Ovary (tissue), 3 donors: ENCODE results near the gene F2RL3.

Experiments
- EP300 ChIP-seq: sonication (generic); formaldehyde crosslinking; IDR thresholded peaks from one replicate; pipeline ENCODE4 v1.6.1; 2017; ENCODE audit warnings: antibody characterized with exemption
- TF ChIP-seq, protein P1 (sequence below), 3 donors: fragments of 450-650 bp in 2 of 3; fragments of 200-600 bp in 1 of 3; IDR thresholded peaks; one replicate each; pipeline versions ENCODE4 v1.5.1 to v1.8.0; 2016 to 2022; ENCODE audit warnings: antibody characterized with exemption in 3 of 3, mild to moderate bottlenecking in 1 of 3
- donor health status: DM: no; HTN: no; CAD: no.

DNA sequence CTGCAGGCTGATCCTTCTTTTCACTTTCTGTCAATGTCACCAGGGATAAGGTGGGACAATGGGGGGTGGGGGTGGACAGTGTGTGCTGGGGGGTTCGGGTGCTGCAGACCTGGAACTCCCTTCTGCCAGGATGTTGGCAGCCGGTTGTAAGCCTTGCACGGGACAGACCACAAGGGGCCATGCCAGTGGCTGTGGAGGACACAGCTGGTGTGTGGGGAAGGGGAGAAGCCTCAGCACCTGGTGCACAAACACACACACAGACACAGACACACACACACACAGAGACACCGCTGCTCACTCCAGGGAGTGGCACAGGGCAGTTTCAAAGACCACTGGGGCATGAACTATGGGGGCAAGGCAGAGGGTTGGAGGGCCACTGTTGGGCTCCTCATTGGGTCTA, 3.6 kb downstream of the F2RL3 start:
- no peak for TF ChIP-seq EP300
- TF ChIP-seq, protein P1, sequence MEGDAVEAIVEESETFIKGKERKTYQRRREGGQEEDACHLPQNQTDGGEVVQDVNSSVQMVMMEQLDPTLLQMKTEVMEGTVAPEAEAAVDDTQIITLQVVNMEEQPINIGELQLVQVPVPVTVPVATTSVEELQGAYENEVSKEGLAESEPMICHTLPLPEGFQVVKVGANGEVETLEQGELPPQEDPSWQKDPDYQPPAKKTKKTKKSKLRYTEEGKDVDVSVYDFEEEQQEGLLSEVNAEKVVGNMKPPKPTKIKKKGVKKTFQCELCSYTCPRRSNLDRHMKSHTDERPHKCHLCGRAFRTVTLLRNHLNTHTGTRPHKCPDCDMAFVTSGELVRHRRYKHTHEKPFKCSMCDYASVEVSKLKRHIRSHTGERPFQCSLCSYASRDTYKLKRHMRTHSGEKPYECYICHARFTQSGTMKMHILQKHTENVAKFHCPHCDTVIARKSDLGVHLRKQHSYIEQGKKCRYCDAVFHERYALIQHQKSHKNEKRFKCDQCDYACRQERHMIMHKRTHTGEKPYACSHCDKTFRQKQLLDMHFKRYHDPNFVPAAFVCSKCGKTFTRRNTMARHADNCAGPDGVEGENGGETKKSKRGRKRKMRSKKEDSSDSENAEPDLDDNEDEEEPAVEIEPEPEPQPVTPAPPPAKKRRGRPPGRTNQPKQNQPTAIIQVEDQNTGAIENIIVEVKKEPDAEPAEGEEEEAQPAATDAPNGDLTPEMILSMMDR (IDR thresholded peaks at IDR 0.05), result no peak
